SU-DHL-6 (cell line): ENCODE data around the gene PER2.

Experiments
- CTCF ChIP-seq: fragments of 200-600 bp; sonication (generic); IDR thresholded peaks from one replicate; pipeline ENCODE4 v1.5.1; 2017; ENCODE audit warnings: antibody characterized with exemption, mild to moderate bottlenecking, low read length, moderate library complexity; ENCODE audit not compliant: insufficient read depth, poor library complexity, severe bottlenecking
- EZH2phosphoT487 ChIP-seq: fragments of 200-600 bp; sonication (generic), shearing (Covaris generic); conservative IDR thresholded peaks from 2 replicates; pipeline ENCODE4 v1.6.1; 2018; ENCODE audit warnings: mild to moderate bottlenecking, antibody characterized with exemption, low read length, moderate library complexity, mixed read lengths

GRCh38 chr2:238272156-238272555, 16.3 kb downstream of the PER2 start:
- TF ChIP-seq CTCF, result no peak
- no peak for TF ChIP-seq EZH2phosphoT487
